Activated CD4-positive, alpha-beta T cell treated with anti-CD3 and anti-CD28 coated beads for 24 hours (primary cell): ENCODE measurements around the gene UPF2.

Experiments used
- DNase-seq, 2 donors: peaks; one replicate each; pipeline ENCODE4 v3.0.0-alpha.2; 2020; ENCODE audit warnings: low read depth in 2 of 2

UPF2 gene

DNA sequence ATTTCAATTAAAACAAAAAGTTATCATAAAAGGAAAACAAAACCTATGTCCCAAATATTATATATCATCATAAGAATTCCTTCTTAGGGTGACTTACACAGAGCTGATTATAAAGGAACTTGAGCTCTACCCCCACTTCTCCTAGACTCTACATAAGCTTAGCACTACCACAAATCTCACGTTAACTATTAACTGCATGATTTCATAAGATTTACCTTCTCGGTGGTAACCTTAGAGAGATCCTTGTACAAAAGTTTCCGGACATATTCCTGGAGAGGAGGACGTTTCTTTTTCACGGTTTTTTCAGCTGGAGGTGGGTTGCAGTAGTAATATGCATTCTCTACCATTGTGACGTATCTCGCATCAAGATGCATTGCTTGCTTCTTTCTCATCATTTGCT, 83.7 kb downstream of the UPF2 start:
- DNase-seq, result no peak

- DNase-seq, result no peak
These were observed 90.9 kb downstream of the UPF2 start for GRCh38 chr10:11951695-11952094.

- no peak for DNase-seq
These were observed 92.1 kb downstream of the UPF2 start for GRCh38 chr10:11950325-11951018.

GRCh38 chr10:11949152-11949551, 93.5 kb downstream of the UPF2 start:
- DNase-seq, result no peak

GRCh38 chr10:11946652-11947051, 96.0 kb downstream of the UPF2 start:
- DNase-seq, result no peak

DNA sequence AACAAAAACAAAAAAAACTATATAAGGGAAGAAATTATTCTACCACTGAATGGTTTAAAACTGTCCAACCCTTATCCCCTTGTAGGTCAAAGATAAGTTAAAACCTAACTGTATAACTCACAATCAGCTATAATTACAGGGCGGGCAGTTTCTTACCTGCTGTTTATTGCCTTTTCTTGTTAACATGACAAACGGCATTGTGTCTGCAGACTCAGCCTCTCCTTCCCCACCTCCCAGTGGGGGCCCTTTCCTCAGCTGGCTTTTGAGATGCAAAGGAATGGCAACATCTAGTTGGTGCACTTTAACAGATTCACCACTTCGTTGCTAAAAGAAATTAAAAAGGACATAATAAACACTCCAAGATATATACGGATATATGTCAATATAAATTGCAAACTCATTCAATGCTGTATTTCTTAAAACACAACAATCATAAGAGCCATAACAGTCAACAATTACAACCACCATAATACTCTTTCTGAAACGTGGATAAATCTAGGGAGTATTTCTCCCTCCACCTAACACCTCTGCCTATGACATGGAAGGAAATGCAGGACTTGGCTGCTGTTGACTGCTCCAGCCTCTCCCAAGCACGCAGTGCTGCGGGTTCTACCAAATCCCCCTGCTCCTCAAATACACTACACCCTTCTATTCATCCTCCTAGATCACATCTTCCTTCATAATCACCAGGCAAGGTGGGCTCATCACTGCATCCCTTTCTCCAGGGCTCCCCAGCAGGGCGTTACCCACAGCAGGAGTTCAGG, 106.0 kb downstream of the UPF2 start:
- DNase-seq, result no peak

- no peak for DNase-seq
These were observed 108.3 kb downstream of the UPF2 start for GRCh38 chr10:11934262-11934661.

GRCh38 chr10:11933577-11934223, 108.9 kb downstream of the UPF2 start:
- no peak for DNase-seq

- no peak for DNase-seq
These were observed 111.6 kb downstream of the UPF2 start for GRCh38 chr10:11931038-11931437.

DNA sequence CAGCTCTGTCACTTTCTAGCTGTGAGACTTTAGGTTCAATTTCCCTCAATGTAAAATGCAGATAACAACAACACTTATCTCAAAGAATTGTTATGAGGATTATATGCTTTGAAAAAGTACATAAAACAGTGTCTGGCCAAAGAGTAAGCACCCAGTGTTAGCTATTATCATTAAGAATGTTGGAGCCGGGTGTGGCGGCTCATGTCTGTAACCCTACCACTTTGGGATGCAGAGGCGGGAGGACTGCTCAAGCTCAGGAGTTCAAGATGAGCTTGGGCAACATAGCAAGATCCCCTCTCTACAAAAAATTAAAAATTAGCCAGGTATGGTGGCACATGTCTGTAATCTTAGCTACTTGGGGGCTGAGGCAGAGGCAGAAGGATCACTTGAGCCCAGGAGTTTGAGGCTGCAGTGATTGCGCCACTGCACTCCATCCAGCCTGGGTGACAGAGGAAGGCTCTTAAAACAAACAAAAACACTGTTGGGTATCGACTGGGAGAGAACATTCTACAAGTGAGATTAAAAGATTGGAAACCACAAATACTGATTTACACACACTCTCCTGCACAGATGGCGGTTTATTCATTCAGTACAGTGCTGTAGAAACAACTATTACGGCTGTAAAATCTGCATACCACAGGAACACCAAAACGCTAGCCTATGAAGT, 112.2 kb downstream of the UPF2 start:
- no peak for DNase-seq

DNA sequence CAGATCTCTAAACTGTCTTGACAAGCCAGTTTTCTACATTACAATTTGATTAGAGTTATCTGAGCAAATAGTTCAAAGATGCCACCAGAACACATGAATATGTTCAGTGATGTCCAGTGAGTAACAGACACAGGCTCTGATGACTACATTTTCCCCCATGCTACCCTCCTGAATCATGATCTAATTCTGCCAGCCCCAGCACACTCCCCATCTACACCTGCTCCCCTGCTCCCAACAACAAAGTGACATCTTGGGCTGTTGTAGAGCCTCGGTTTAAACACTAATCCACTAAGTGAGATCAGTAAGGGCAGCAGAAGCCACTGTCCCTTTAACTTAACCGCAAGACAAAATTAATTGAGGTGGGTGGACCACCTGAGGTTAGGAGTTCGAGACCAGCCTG, 114.9 kb downstream of the UPF2 start:
- no peak for DNase-seq

GRCh38 chr10:11921800-11922392, 120.7 kb downstream of the UPF2 start:
- no peak for DNase-seq

GRCh38 chr10:11919271-11919670, 123.3 kb downstream of the UPF2 start:
- DNase-seq, result no peak

- no peak for DNase-seq
These were observed 124.2 kb downstream of the UPF2 start for GRCh38 chr10:11918384-11918783.

GRCh38 chr10:11913079-11913641, 129.4 kb downstream of the UPF2 start:
- DNase-seq, result no peak

DNA sequence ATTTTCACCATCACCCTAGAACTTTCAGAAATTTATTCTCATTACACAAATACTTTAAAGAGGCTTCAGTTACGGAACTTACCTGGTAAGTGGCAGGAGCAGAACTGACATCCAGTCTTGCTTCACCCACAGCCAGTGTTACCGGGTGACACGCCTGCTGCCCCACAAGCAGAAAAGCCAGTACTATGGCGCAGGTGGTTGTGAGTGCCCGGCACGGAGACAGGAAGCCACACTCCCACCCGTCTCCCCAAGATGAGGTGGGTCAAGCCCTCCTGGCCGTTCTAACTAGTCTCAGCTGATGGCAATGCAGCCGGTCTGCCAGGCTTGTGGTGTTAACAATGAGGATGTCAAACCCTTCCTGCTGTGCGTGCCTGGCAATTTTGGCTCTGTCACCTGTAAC, 132.5 kb downstream of the UPF2 start:
- DNase-seq, result no peak

- no peak for DNase-seq
These were observed 133.0 kb downstream of the UPF2 start for GRCh38 chr10:11909618-11910017.

GRCh38 chr10:11908991-11909390, 133.6 kb downstream of the UPF2 start:
- no peak for DNase-seq

- DNase-seq, result no peak
These were observed 134.1 kb downstream of the UPF2 start for GRCh38 chr10:11908536-11908935.

DNA sequence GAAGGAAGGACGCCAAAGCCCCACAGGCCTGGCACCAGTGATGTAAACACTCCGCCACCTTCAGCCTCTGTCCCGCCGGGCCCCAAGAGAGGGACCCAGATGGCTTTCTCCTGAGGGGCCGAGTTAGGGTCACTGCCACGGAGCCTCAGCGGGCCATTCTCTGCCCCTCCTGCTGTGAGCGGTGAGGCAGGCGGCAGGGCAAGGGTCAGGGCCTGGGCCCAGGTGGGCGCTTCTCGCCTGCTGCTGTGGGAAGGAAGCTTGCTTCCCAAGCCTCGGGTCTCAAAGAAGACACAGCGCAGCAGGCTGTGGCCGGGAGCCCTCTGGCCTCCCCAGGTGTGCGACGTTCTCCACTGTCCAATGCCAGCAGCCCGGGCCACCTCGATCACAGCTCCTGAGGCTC, 134.7 kb downstream of the UPF2 start:
- no peak for DNase-seq

DNA sequence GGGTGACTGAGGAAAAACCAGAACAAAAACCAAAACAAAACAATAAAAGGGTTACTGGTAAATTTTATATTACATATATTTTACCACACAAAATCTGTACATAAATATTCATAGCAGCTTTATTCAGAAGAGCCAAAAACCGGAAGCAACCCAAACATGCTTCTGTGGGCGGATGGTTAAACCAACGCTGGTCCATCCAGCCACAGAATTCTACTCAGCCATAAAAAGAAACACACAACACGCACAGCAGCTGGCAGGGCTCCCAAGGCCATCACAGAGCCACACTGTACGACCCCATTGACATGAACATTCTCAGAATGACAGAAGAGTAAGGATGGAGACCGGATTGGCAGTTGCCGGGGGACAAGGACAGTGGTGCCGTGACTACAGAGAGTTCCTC, 135.9 kb downstream of the UPF2 start:
- no peak for DNase-seq

GRCh38 chr10:11902646-11903045, 140.0 kb downstream of the UPF2 start:
- no peak for DNase-seq
